Measurements from ENCODE around the gene TAB3. TPM values are rescaled to one million over a fixed set of nuclear protein-coding genes. Genes with fewer than 3 reads are reported as not detected.

Gene TAB3
- total and polyA plus RNA-seq, 12 donors, result 7.0 to 44.6 (median 22.1) TPM

DNA sequence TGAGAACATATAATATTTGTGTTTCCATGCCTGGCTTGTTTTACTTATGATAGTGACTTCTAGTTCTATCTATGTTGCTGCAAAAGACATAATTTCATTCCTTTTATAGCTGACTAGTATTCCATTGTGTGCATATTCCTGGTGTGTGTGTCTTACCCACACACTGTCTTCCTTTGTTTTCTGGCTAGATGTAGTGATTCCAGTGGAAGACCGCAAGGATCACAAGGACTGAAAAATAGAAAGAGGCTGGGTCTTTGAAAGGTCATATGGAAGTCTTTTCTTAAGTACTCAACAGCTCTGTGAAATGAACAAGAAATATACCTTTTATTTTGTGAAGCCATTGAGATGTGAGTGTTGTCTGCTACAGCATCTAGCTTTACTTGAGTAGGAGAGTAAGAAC, 29.4 kb upstream of the TAB3 start:
- H3K27me3 ChIP-seq, result peaks cover 8% of the 10 kb centered on the region
- no peaks in the 10 kb centered on the region for H3K36me3 ChIP-seq (replicated peaks in 1 of 2)

DNA sequence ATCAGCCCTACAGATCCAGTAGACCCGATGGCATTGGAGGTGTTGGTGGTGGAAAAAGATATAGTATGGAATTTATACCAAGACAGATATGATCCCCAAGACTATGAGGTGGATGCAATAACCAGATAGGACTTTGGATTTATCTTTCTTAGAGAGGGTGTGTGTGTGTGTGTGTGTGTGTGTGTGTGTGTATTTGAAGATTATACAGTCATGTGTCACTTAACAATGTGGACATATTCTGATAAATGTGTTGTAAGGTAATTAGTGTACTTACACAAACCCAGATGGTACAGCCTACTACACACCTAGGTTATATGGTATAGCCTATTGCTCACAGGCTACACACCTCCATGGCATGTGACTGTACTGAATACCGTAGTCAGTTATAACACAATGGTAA, 24.4 kb upstream of the TAB3 start:
- 85 to 96% (median 89%) methylated on average over 2 of the region's 2 CpGs for WGBS, 4 donors
- Histone ChIP-seq H3K4me1 (replicated peaks in 1 of 2) (no peaks in the 10 kb centered on the region), H3K4me3 (no peak overlapping the region), H3K9me3 (replicated peaks in 1 of 3) (no peaks in the 10 kb centered on the region), H3K36me3 (replicated peaks in 1 of 2) (no peaks in the 10 kb centered on the region), H3K27me3 (peaks cover 4% of the 10 kb centered on the region), H3K27ac (no peak overlapping the region)
- no peak for DNase-seq
- TF ChIP-seq, protein P1, sequence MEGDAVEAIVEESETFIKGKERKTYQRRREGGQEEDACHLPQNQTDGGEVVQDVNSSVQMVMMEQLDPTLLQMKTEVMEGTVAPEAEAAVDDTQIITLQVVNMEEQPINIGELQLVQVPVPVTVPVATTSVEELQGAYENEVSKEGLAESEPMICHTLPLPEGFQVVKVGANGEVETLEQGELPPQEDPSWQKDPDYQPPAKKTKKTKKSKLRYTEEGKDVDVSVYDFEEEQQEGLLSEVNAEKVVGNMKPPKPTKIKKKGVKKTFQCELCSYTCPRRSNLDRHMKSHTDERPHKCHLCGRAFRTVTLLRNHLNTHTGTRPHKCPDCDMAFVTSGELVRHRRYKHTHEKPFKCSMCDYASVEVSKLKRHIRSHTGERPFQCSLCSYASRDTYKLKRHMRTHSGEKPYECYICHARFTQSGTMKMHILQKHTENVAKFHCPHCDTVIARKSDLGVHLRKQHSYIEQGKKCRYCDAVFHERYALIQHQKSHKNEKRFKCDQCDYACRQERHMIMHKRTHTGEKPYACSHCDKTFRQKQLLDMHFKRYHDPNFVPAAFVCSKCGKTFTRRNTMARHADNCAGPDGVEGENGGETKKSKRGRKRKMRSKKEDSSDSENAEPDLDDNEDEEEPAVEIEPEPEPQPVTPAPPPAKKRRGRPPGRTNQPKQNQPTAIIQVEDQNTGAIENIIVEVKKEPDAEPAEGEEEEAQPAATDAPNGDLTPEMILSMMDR (IDR thresholded peaks at IDR 0.05), result no peak
- no peak for TF ChIP-seq POLR2A (IDR thresholded peaks at IDR 0.05)
- intact Hi-C loops (cut with DNase I), result no loop called here

More for the DNA sequence above, 29.4 kb upstream of the TAB3 start:
- DNase-seq, result no peak
- intact Hi-C loops (cut with DNase I), result no loop called here
- Histone ChIP-seq H3K4me1 (replicated peaks in 1 of 2) (no peaks in the 10 kb centered on the region), H3K27ac (no peak overlapping the region), H3K9me3 (replicated peaks in 1 of 3) (no peaks in the 10 kb centered on the region), H3K4me3 (no peak overlapping the region)
- no peak for TF ChIP-seq POLR2A (IDR thresholded peaks at IDR 0.05)
- WGBS, 4 donors, result 80 to 94% (median 90%) methylated on average over 1 of the region's 1 CpG

DNA sequence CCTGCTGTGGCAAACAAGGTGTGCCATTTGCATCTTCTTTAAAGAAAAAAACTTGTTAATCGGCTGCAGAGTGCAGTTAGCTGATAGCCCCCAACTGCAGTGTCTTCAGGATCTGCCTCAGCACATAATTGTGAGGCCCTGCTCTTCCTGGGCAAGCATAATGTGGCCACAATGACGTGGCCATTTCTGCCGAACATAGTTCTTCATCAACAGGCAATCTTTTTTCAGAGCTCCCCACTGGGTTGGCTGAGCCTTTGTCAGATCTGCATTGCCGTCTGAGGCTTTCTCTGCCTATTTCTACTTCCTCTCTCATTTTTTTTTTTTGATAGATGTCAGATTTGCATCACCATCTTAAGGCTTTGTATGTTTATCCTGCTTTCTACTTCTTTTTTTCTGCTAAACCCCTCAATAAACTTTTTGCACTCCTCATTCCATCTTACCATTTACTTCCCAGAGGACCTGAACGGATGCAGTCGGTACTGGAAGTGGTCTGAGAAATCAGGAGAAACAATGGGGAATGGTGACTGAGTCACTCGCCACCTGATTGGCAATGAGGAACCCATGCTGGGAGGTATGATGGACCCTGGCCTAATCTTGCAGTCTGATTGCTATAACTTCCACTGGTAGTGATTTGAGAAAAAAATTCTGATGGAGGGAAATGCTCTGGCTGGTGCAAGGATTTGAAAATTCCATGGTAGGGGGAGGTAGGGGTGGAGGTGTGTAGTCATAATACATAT, 21.2 kb upstream of the TAB3 start:
- H3K9me3 ChIP-seq (replicated peaks in 1 of 3), result no peaks in the 10 kb centered on the region
- no peaks in the 10 kb centered on the region for H3K4me1 ChIP-seq (replicated peaks in 1 of 2)
- H3K27me3 ChIP-seq, result no peaks in the 10 kb centered on the region
- H3K4me3 ChIP-seq, result no peak overlapping the region
- no peak for DNase-seq
- H3K36me3 ChIP-seq (replicated peaks in 1 of 2), result no peaks in the 10 kb centered on the region
- no peak for TF ChIP-seq POLR2A (IDR thresholded peaks at IDR 0.05)
- TF ChIP-seq, protein P1 (IDR thresholded peaks at IDR 0.05), result no peak
- no peak overlapping the region for H3K27ac ChIP-seq
- WGBS, 4 donors, result 44 to 59% (median 46%) methylated on average over 7 of the region's 7 CpGs
- intact Hi-C loops (cut with DNase I), result no loop called here

DNA sequence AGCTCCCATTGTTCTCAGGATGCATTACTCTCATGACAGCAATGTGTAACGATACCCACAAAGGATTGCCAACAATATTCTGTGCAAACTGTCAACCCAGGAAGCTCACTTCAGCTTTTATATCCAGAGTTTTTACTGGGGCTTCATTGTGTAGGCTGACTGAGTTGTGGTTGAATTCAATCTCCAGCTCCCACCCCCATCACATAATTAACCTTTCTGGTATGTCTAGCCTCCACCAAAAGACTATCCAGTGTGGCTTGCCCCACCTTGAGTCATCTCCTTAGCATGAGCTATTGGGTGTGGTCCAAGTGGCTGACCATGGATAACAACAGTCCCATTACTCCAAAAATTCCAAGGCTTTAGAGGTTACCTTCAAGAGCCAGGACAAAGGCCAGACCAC, 17.7 kb upstream of the TAB3 start:
- intact Hi-C loops (cut with DNase I), result no loop called here
- H3K9me3 ChIP-seq (replicated peaks in 1 of 3), result no peaks in the 10 kb centered on the region
- no peaks in the 10 kb centered on the region for H3K4me1 ChIP-seq (replicated peaks in 1 of 2)
- no peak for DNase-seq
- no peak for TF ChIP-seq POLR2A (IDR thresholded peaks at IDR 0.05)
- TF ChIP-seq, protein P1 (IDR thresholded peaks at IDR 0.05), result no peak
- no peak overlapping the region for H3K4me3 ChIP-seq
- WGBS, 4 donors, result 52 to 95% (median 67%) methylated on average over 1 of the region's 1 CpG; no CpG with 5 or more reads in 1 of the 4 donors
- no peak overlapping the region for H3K27ac ChIP-seq
- H3K27me3 ChIP-seq, result no peaks in the 10 kb centered on the region
- H3K36me3 ChIP-seq (replicated peaks in 1 of 2), result no peaks in the 10 kb centered on the region

DNA sequence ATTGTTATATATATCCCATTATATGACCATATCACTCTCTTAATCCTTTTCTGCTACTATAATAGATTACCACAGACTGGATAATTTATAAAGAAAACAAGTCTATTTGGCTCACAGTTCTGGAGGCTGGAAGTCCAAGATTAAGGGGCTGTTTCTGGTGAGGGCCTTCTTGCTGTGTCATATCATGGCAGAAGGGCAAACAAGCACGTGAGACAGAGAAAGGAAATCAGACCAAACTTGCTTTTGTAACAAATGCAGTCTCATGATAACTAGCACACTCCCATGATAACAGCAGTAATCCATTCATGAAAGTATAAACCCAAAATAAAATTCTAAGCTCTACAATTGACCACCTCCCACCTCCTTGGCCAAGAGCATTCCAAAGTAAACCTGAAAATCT, 16.3 kb upstream of the TAB3 start:
- intact Hi-C loops (cut with DNase I), result no loop called here
- Histone ChIP-seq H3K4me1 (replicated peaks in 1 of 2) (no peaks in the 10 kb centered on the region), H3K27me3 (no peaks in the 10 kb centered on the region), H3K9me3 (replicated peaks in 1 of 3) (no peaks in the 10 kb centered on the region), H3K36me3 (replicated peaks in 1 of 2) (no peaks in the 10 kb centered on the region), H3K27ac (no peak overlapping the region), H3K4me3 (no peak overlapping the region)
- WGBS, 4 donors, result 44 to 81% (median 67%) methylated on average over 1 of the region's 1 CpG
- TF ChIP-seq, protein P1 (IDR thresholded peaks at IDR 0.05), result no peak
- TF ChIP-seq POLR2A (IDR thresholded peaks at IDR 0.05), result no peak
- DNase-seq, result no peak

All from adrenal gland (tissue), 12 donors.